HTERT RPE-1 (cell line): ENCODE data around the gene RNF217.

Experiments
- in situ Hi-C: fragments of 300-500 bp; cut with MboI; formaldehyde crosslinking; loops from 4 replicates; pipeline ENCODE4 v1.14.3; 2020; ENCODE audit warnings: low sequenced_read_pairs

The RNF217 gene

GRCh38 chr6:124987999-124988591 is 25.9 kb downstream of the RNF217 start:
- in situ Hi-C loops, result no loop called here

GRCh38 chr6:124989136-124989983 is 27.1 kb downstream of the RNF217 start:
- in situ Hi-C loops, result no loop called here

- in situ Hi-C loops, result no loop called here
Observed at GRCh38 chr6:124990988-124991387, 28.8 kb downstream of the RNF217 start.

GRCh38 chr6:124991764-124992295 is 29.6 kb downstream of the RNF217 start:
- in situ Hi-C loops, result no loop called here

GRCh38 chr6:124993327-124993726 is 31.1 kb downstream of the RNF217 start:
- in situ Hi-C loops, result no loop called here

GRCh38 chr6:124994648-124995047 is 32.4 kb downstream of the RNF217 start:
- in situ Hi-C loops, result no loop called here

GRCh38 chr6:124995131-124995530 is 32.9 kb downstream of the RNF217 start:
- in situ Hi-C loops, result no loop called here

GRCh38 chr6:124995645-124996325 is 33.5 kb downstream of the RNF217 start:
- in situ Hi-C loops, result no loop called here

- in situ Hi-C loops, result no loop called here
Observed at GRCh38 chr6:124996411-124996810, 34.2 kb downstream of the RNF217 start.

GRCh38 chr6:124997196-124997875 is 35.1 kb downstream of the RNF217 start:
- in situ Hi-C loops, result no loop called here

- in situ Hi-C loops, result no loop called here
Observed at GRCh38 chr6:124999105-124999764, 37.0 kb downstream of the RNF217 start.

GRCh38 chr6:125001684-125002405 is 39.6 kb downstream of the RNF217 start:
- in situ Hi-C loops, result no loop called here

- in situ Hi-C loops, result no loop called here
Observed at GRCh38 chr6:125002406-125002741, 40.1 kb downstream of the RNF217 start.

- in situ Hi-C loops, result no loop called here
Observed at GRCh38 chr6:125003070-125003469, 40.8 kb downstream of the RNF217 start.

- in situ Hi-C loops, result no loop called here
Observed at GRCh38 chr6:125004198-125004597, 42.0 kb downstream of the RNF217 start.

GRCh38 chr6:125004797-125005595 is 42.8 kb downstream of the RNF217 start:
- in situ Hi-C loops, result no loop called here

- in situ Hi-C loops, result no loop called here
Observed at GRCh38 chr6:125008261-125008703, 46.0 kb downstream of the RNF217 start.

- in situ Hi-C loops, result no loop called here
Observed at GRCh38 chr6:125008957-125009356, 46.7 kb downstream of the RNF217 start.

- in situ Hi-C loops, result no loop called here
Observed at GRCh38 chr6:125009578-125009977, 47.3 kb downstream of the RNF217 start.
